ENCODE results near the gene PDE4B.

The PDE4B gene

GRCh38 chr1:66341446-66342089 lies 548.9 kb downstream of the PDE4B start:
- H3K9me2 ChIP-seq (ENCODE audit: low read depth, low read length), result no peaks in the 10 kb centered on the region
- H3K4me1 ChIP-seq (ENCODE audit: insufficient read depth, low read length, severe bottlenecking), result peaks cover 83% of the 10 kb centered on the region
- H3K27ac ChIP-seq (ENCODE audit: low read depth, low read length, poor library complexity, severe bottlenecking), result peak overlapping the region; percentile 89
- no peaks in the 10 kb centered on the region for H3K27me3 ChIP-seq (ENCODE audit: insufficient read depth, low read length)
- H3F3A ChIP-seq (ENCODE audit: insufficient read depth, low read length), result no peaks in the 10 kb centered on the region
- H3K4me3 ChIP-seq (ENCODE audit: low read depth, low read length, poor library complexity, severe bottlenecking), result peak overlapping the region; percentile 15
- H4K20me1 ChIP-seq (ENCODE audit: insufficient read depth, low read length), result no peaks in the 10 kb centered on the region
- no peaks in the 10 kb centered on the region for H3K9me3 ChIP-seq (ENCODE audit: low read length)
- peak overlapping the region; percentile 50 for H3K9ac ChIP-seq (ENCODE audit: low read length)
- no peak for TF ChIP-seq CTCF (IDR thresholded peaks at IDR 0.05; ENCODE audit: low read length)
- TF ChIP-seq EZH2 (IDR thresholded peaks at IDR 0.05; ENCODE audit: borderline replicate concordance, low read length), result no peak
- peaks cover 20% of the 10 kb centered on the region; the same call in 1 of the 2 replicates for H3K36me3 ChIP-seq (ENCODE audit: insufficient read depth, low read length)
- H3K79me2 ChIP-seq (ENCODE audit: insufficient read depth, low read length), result peaks cover 87% of the 10 kb centered on the region
- H2AFZ ChIP-seq (ENCODE audit: low read length), result no peak overlapping the region
- peak overlapping the region; percentile 65 for H3K4me2 ChIP-seq (ENCODE audit: low read length)

GRCh38 chr1:66342707-66343106 lies 550.0 kb downstream of the PDE4B start:
- no peak for TF ChIP-seq EZH2 (IDR thresholded peaks at IDR 0.05; ENCODE audit: borderline replicate concordance, low read length)
- no peak for TF ChIP-seq CTCF (IDR thresholded peaks at IDR 0.05; ENCODE audit: low read length)

GRCh38 chr1:66343569-66344325 lies 551.1 kb downstream of the PDE4B start:
- Histone ChIP-seq H3K9ac (ENCODE audit: low read length) (no peak overlapping the region; the same call in 1 of the 2 replicates), H3K9me3 (ENCODE audit: low read length) (no peaks in the 10 kb centered on the region), H3K4me1 (ENCODE audit: insufficient read depth, low read length, severe bottlenecking) (peaks cover 89% of the 10 kb centered on the region), H3K4me3 (ENCODE audit: low read depth, low read length, poor library complexity, severe bottlenecking) (no peak overlapping the region), H3F3A (ENCODE audit: insufficient read depth, low read length) (no peaks in the 10 kb centered on the region), H3K9me2 (ENCODE audit: low read depth, low read length) (no peaks in the 10 kb centered on the region), H3K4me2 (ENCODE audit: low read length) (peak overlapping the region; percentile 65; the same call in 1 of the 2 replicates), H4K20me1 (ENCODE audit: insufficient read depth, low read length) (no peaks in the 10 kb centered on the region), H3K27me3 (ENCODE audit: insufficient read depth, low read length) (no peaks in the 10 kb centered on the region), H2AFZ (ENCODE audit: low read length) (no peak overlapping the region), H3K79me2 (ENCODE audit: insufficient read depth, low read length) (peaks cover 82% of the 10 kb centered on the region), H3K36me3 (ENCODE audit: insufficient read depth, low read length) (peaks cover 7% of the 10 kb centered on the region; the same call in 1 of the 2 replicates), H3K27ac (ENCODE audit: low read depth, low read length, poor library complexity, severe bottlenecking) (peak overlapping the region; percentile 89)
- TF ChIP-seq CTCF (IDR thresholded peaks at IDR 0.05; ENCODE audit: low read length) (peak; percentile 24; the same call in 1 of the 2 replicates), EZH2 (IDR thresholded peaks at IDR 0.05; ENCODE audit: borderline replicate concordance, low read length) (no peak)

More at GRCh38 chr1:66342707-66343106, 550.0 kb downstream of the PDE4B start:
- H2AFZ ChIP-seq (ENCODE audit: low read length), result no peak overlapping the region
- no peaks in the 10 kb centered on the region for H3F3A ChIP-seq (ENCODE audit: insufficient read depth, low read length)
- peaks cover 82% of the 10 kb centered on the region for H3K79me2 ChIP-seq (ENCODE audit: insufficient read depth, low read length)
- no peaks in the 10 kb centered on the region for H3K9me2 ChIP-seq (ENCODE audit: low read depth, low read length)
- peak overlapping the region; percentile 89 for H3K27ac ChIP-seq (ENCODE audit: low read depth, low read length, poor library complexity, severe bottlenecking)
- no peaks in the 10 kb centered on the region for H3K9me3 ChIP-seq (ENCODE audit: low read length)
- H3K9ac ChIP-seq (ENCODE audit: low read length), result peak overlapping the region; percentile 51; the same call in 1 of the 2 replicates
- H3K27me3 ChIP-seq (ENCODE audit: insufficient read depth, low read length), result no peaks in the 10 kb centered on the region
- peak overlapping the region; percentile 65 for H3K4me2 ChIP-seq (ENCODE audit: low read length)
- peak overlapping the region; percentile 47 for H3K4me3 ChIP-seq (ENCODE audit: low read depth, low read length, poor library complexity, severe bottlenecking)
- H3K4me1 ChIP-seq (ENCODE audit: insufficient read depth, low read length, severe bottlenecking), result peaks cover 83% of the 10 kb centered on the region
- peaks cover 13% of the 10 kb centered on the region; the same call in 1 of the 2 replicates for H3K36me3 ChIP-seq (ENCODE audit: insufficient read depth, low read length)
- H4K20me1 ChIP-seq (ENCODE audit: insufficient read depth, low read length), result no peaks in the 10 kb centered on the region
